ENCODE measurements around the gene ATP5F1D. TPM values are rescaled to one million over a fixed set of nuclear protein-coding genes. Genes with fewer than 3 reads are reported as not detected.

Gene ATP5F1D
- total and polyA plus RNA-seq, 2 of the 13 experiments (the other 11 are each of a cell fraction or from before 2014, with no cell fraction given): 39.4 to 78.7 TPM

DNA sequence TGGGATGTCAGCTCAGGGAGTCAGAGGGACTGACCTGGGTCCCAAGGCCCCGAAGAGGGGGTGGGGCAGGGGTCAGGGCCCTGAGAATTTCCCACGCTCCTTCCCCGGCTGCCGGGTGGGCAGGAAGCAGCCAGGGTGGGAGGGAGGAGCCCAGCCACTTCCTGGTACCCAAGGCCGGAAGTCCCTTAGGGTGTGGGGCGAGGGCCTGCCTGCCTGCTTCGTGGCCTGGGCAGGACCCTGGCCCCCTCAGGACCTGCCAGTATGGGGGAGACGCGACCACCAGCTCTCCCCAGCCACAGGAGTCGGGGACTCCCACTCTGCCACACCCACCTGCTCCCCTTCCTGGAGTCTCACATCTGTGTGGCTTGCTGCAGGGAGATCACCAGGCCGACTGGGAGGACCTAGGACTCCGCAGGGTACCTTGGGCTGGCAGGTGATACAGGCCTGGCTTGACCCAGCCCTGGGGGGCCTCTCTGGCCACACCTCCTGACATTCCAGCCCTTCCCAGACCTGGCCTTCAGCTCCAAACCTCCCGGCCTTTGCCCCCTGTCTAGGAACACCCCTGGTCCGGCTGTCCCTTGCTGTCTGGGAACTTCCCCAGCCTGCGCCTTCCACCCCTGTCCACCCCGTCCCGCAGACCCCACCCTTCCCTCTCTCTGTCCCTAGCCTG lies 17.8 kb downstream of the ATP5F1D start (continued):
- TF ChIP-seq, protein P1, sequence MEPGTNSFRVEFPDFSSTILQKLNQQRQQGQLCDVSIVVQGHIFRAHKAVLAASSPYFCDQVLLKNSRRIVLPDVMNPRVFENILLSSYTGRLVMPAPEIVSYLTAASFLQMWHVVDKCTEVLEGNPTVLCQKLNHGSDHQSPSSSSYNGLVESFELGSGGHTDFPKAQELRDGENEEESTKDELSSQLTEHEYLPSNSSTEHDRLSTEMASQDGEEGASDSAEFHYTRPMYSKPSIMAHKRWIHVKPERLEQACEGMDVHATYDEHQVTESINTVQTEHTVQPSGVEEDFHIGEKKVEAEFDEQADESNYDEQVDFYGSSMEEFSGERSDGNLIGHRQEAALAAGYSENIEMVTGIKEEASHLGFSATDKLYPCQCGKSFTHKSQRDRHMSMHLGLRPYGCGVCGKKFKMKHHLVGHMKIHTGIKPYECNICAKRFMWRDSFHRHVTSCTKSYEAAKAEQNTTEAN (CRISPR knock-in tag; conservative IDR thresholded peaks at IDR 0.05): no peak
- TF ChIP-seq ZNF160 (CRISPR knock-in tag; IDR thresholded peaks at IDR 0.05) (peak; percentile 29; the same call in 1 of the 2 replicates), SKI (IDR thresholded peaks at IDR 0.05; ENCODE audit: partially characterized antibody) (peak; percentile 89), GATAD2A (CRISPR knock-in tag; IDR thresholded peaks at IDR 0.05) (peak; percentile 66), ZNF775 (CRISPR knock-in tag; IDR thresholded peaks at IDR 0.05; ENCODE audit: borderline replicate concordance) (no peak), PRMT3 (CRISPR knock-in tag; IDR thresholded peaks at IDR 0.05; ENCODE audit: borderline replicate concordance, low read depth) (no peak)
- TF ChIP-seq, protein P2, sequence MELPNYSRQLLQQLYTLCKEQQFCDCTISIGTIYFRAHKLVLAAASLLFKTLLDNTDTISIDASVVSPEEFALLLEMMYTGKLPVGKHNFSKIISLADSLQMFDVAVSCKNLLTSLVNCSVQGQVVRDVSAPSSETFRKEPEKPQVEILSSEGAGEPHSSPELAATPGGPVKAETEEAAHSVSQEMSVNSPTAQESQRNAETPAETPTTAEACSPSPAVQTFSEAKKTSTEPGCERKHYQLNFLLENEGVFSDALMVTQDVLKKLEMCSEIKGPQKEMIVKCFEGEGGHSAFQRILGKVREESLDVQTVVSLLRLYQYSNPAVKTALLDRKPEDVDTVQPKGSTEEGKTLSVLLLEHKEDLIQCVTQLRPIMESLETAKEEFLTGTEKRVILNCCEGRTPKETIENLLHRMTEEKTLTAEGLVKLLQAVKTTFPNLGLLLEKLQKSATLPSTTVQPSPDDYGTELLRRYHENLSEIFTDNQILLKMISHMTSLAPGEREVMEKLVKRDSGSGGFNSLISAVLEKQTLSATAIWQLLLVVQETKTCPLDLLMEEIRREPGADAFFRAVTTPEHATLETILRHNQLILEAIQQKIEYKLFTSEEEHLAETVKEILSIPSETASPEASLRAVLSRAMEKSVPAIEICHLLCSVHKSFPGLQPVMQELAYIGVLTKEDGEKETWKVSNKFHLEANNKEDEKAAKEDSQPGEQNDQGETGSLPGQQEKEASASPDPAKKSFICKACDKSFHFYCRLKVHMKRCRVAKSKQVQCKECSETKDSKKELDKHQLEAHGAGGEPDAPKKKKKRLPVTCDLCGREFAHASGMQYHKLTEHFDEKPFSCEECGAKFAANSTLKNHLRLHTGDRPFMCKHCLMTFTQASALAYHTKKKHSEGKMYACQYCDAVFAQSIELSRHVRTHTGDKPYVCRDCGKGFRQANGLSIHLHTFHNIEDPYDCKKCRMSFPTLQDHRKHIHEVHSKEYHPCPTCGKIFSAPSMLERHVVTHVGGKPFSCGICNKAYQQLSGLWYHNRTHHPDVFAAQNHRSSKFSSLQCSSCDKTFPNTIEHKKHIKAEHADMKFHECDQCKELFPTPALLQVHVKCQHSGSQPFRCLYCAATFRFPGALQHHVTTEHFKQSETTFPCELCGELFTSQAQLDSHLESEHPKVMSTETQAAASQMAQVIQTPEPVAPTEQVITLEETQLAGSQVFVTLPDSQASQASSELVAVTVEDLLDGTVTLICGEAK (IDR thresholded peaks at IDR 0.05): no peak
- TF ChIP-seq, protein P2 (CRISPR knock-in tag; IDR thresholded peaks at IDR 0.05): peak; percentile 61
- TF ChIP-seq, protein P3, sequence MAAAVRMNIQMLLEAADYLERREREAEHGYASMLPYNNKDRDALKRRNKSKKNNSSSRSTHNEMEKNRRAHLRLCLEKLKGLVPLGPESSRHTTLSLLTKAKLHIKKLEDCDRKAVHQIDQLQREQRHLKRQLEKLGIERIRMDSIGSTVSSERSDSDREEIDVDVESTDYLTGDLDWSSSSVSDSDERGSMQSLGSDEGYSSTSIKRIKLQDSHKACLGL (CRISPR knock-in tag; IDR thresholded peaks at IDR 0.05): 0 out of 2 replicates have a peak, but pooled peaks have one; percentile 53
- TF ChIP-seq, protein P4, sequence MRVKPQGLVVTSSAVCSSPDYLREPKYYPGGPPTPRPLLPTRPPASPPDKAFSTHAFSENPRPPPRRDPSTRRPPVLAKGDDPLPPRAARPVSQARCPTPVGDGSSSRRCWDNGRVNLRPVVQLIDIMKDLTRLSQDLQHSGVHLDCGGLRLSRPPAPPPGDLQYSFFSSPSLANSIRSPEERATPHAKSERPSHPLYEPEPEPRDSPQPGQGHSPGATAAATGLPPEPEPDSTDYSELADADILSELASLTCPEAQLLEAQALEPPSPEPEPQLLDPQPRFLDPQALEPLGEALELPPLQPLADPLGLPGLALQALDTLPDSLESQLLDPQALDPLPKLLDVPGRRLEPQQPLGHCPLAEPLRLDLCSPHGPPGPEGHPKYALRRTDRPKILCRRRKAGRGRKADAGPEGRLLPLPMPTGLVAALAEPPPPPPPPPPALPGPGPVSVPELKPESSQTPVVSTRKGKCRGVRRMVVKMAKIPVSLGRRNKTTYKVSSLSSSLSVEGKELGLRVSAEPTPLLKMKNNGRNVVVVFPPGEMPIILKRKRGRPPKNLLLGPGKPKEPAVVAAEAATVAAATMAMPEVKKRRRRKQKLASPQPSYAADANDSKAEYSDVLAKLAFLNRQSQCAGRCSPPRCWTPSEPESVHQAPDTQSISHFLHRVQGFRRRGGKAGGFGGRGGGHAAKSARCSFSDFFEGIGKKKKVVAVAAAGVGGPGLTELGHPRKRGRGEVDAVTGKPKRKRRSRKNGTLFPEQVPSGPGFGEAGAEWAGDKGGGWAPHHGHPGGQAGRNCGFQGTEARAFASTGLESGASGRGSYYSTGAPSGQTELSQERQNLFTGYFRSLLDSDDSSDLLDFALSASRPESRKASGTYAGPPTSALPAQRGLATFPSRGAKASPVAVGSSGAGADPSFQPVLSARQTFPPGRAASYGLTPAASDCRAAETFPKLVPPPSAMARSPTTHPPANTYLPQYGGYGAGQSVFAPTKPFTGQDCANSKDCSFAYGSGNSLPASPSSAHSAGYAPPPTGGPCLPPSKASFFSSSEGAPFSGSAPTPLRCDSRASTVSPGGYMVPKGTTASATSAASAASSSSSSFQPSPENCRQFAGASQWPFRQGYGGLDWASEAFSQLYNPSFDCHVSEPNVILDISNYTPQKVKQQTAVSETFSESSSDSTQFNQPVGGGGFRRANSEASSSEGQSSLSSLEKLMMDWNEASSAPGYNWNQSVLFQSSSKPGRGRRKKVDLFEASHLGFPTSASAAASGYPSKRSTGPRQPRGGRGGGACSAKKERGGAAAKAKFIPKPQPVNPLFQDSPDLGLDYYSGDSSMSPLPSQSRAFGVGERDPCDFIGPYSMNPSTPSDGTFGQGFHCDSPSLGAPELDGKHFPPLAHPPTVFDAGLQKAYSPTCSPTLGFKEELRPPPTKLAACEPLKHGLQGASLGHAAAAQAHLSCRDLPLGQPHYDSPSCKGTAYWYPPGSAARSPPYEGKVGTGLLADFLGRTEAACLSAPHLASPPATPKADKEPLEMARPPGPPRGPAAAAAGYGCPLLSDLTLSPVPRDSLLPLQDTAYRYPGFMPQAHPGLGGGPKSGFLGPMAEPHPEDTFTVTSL (CRISPR knock-in tag; IDR thresholded peaks at IDR 0.05; ENCODE audit: borderline replicate concordance): peak; percentile 64

Measured in HepG2 (cell line).